VCaP (cell line): ENCODE results near the gene LTC4S.

ENCODE experiments used
- H3K27ac ChIP-seq: fragments of 450-650 bp; 2 replicates; pipeline ENCODE4 v1.5.1; 2017
- TF ChIP-seq, protein P1 (sequence below): fragments of 450-650 bp; conservative IDR thresholded peaks from 2 replicates; pipeline ENCODE4 v1.5.1; 2017; ENCODE audit warnings: mild to moderate bottlenecking, moderate library complexity

LTC4S gene

DNA sequence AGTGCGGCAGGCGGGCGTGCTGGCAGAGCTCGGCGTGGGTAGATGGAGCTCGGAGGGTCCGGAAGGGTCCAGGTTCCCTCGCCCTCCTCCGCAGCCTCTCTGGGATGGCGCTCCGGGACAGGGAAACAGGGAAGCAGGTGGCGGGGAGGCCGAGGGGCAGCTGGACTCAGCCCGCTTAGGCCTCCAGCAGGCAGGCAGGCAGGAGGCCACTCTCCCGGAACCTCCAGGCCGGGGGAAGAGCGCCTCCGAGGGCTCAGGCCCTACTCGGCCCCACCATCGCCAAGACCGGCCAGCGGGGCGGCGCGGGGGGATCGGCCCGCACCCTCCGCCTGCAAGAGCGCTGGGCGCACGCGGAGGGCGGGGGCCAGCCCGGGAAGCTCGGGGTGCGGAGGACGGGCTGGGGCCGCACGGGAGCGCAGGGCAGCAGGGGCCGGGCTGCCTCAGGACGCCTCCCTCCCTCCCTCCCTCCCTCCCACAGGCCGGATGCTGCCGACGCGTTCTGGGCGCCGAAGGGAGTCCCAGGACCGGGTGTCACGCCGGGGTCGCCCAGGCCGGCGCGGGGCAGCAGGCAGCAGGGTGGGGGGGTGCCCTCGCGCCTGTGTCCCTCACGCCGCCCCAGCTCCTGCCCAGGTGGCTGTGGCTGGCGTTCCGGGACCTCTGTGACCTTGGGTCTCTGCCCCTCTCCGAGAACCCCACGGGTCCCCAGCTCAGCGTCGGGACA, 11.9 kb downstream of the LTC4S start:
- TF ChIP-seq, protein P1, sequence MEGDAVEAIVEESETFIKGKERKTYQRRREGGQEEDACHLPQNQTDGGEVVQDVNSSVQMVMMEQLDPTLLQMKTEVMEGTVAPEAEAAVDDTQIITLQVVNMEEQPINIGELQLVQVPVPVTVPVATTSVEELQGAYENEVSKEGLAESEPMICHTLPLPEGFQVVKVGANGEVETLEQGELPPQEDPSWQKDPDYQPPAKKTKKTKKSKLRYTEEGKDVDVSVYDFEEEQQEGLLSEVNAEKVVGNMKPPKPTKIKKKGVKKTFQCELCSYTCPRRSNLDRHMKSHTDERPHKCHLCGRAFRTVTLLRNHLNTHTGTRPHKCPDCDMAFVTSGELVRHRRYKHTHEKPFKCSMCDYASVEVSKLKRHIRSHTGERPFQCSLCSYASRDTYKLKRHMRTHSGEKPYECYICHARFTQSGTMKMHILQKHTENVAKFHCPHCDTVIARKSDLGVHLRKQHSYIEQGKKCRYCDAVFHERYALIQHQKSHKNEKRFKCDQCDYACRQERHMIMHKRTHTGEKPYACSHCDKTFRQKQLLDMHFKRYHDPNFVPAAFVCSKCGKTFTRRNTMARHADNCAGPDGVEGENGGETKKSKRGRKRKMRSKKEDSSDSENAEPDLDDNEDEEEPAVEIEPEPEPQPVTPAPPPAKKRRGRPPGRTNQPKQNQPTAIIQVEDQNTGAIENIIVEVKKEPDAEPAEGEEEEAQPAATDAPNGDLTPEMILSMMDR = 0 out of 2 replicates have a peak, but pooled peaks have one; percentile 12
- peak overlapping the region; percentile 100 for H3K27ac ChIP-seq

DNA sequence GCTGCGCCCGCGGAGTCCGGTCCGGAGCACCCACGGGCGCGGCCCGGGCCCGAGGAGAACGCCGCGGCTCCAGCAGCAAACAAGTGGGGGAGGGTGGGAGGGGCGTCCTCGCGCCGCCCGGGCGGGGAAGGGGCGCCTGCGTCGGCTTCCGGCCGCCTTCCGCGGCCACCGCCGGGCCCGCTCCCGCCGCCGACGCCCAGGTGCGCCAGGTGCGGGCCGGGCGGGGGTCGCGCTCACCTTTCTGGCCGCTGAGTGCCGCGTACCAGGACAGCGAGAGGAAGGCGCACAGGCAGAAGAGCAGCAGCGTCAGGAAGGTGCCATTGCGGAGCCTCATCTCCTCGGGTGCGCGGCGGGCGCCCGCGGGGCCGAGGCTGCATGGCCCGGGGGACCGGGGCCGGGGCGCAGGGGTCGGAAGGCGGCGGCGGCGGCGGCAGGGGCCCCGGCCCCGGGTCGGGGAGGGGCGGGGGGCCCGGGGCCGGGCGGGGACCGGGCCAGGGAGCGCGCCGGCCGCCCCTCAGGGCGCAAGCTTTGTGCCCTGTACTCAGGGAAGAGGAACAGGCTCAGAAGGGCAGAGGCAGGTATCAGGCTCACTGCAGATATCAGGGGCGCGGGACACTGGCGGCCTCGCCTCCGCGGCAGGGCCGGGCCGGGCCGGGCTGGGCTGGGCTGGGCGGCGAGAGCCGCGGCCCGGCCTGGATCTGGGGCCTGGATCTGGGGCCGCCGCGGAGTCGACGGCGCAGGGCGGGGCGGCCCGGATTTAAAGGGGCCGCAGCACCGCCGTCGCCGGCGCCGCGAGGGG, 12.7 kb downstream of the LTC4S start, which contains the start of gene MGAT4B:
Gene MGAT4B (minus strand): TSS at position 617 of the 799 bp plus-strand sequence. CDS start 283 bp downstream, at position 334.
- H3K27ac ChIP-seq = peak within 1 kb of the TSS; percentile 100
- TF ChIP-seq, protein P1 = no peak

DNA sequence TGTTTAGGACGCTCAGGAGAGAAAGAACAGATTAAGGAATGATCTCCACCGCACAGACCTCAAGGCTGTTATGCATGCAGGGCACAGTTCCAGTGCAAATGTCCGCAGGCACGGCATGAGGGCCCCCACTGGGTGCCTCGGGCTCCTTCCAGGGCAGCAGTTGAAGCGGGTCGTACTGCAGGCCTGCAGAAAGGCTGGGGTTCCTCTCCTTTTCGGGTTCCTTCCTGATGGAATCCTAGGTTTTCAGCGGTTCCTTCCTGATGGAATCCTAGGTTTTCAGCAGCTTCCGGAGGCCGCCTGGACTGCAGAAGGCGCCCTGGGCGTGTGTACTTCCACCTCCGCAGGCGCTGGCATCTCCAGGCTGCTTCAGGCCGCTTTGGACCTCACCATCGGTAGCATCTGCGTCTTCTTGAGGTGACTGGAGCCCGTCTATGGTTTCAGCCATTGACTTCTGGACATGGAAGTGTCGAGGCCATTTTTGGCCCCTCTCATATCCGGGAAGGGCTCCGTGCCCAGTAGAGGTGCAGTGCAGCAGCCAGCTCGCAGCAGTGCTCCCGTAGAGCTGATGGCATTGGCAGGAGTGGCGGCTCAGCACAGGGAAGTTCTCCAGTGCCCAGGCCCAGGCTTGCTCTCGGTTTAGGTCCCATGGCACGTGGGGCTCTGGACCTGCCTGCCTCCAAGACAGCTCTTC, 18.5 kb downstream of the LTC4S start:
- TF ChIP-seq, protein P1 = no peak
- no peak overlapping the region for H3K27ac ChIP-seq

DNA sequence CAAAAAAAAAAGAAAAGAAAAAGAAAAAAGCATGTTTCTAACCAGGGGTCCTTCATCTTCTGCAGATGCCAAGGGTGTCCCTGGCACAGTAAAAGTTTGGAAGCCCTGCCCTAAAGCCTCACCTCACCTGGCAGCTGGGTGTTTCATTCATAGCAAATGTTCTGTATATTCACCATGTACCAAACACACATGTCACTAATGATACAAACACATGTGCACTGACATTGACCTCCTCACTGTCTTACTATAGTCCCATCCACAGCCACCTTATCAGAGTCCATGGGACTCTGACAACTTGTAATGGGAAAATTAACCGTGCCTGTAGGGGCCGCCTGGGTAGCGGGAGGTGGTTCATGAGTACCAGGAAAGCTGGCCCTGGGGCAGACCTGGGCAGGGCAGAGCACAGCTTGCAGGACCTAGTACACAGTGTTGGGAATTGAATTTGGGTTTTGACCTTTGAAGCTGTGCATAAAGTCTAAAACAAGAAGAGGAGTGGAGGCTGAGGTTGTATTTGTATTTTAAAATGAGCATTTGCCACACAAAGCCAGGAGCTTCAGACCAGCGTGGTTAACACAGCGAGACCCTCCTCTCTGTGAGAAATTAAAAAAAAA, 19.3 kb downstream of the LTC4S start:
- TF ChIP-seq, protein P1 = no peak
- no peak overlapping the region for H3K27ac ChIP-seq

DNA sequence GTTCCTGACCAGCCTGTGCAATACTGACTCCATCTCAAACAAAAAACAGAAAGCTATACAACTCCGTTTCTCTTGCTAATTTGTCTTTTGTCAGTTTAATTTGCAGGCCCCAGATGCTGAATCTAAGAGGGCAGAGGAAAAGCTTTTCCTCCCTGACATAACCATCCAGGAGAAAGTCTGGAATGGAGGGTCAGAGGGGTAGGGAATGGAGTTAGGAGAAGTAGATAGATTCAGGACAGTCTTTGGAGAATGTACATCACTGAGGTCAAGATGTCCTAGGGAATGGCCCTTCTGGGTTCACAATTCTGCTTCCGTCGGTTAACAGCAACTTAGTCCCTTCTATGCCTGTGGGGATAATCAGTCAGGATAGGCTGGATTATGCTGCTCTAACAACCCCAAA, 20.3 kb downstream of the LTC4S start:
- TF ChIP-seq, protein P1 = no peak
- H3K27ac ChIP-seq = no peak overlapping the region

DNA sequence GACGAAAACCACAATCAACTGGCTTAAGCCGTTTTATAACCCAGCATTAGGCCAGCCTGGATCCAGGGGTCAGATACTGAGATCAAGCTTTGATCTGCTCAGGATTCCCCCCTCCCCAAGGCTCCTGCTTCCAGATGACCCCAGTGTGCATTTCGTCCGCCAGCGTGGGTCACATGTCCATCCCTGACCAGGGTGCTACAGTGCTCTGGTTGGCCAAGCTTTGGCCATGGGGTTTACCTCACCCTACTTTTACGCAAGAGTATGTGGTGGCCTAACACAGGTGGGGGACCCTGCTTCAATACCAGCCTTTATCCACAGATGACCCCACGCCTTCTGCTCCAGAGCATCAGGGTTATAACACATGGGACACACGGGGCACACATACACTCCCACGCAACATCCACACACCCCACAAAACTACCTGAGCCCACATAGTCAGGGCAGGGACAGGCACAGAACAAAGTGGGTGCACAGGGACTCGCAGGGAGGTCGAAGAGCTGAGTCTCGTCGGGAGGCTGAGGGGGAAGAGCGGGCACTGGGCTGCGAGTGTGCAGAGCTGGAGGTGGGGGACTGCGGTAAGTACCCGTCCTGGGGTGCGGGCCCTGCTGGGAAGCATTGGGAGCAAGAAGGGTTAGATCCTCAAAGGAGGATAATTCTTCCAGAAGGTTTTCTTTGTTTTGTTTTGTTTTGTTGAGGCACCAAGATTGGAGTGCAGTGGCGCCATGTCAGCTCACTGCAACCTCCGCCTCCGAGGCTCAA, 21.9 kb downstream of the LTC4S start:
- no peak overlapping the region for H3K27ac ChIP-seq
- TF ChIP-seq, protein P1 = no peak
